ENCODE data around the gene ZNF714. TPM values are rescaled to one million over a fixed set of nuclear protein-coding genes. Genes with fewer than 3 reads are reported as not detected.

ZNF714 gene
- total RNA-seq, 1 donor from 2014 or later: 22.0 TPM

GRCh38 chr19:21098291-21098690 lies 16.3 kb downstream of the ZNF714 start:
- Mint-ChIP-seq H3K27me3 (ENCODE audit: unreplicated experiment) (no peaks in the 10 kb centered on the region), H3K27ac (ENCODE audit: unreplicated experiment) (no peak overlapping the region), H3K4me1 (ENCODE audit: low read depth, unreplicated experiment) (no peaks in the 10 kb centered on the region), H3K36me3 (ENCODE audit: unreplicated experiment) (no peaks in the 10 kb centered on the region), H3K9me3 (ENCODE audit: unreplicated experiment) (peaks cover 3% of the 10 kb centered on the region), H3K4me3 (ENCODE audit: unreplicated experiment) (no peak overlapping the region)
- TF ChIP-seq, protein P1, sequence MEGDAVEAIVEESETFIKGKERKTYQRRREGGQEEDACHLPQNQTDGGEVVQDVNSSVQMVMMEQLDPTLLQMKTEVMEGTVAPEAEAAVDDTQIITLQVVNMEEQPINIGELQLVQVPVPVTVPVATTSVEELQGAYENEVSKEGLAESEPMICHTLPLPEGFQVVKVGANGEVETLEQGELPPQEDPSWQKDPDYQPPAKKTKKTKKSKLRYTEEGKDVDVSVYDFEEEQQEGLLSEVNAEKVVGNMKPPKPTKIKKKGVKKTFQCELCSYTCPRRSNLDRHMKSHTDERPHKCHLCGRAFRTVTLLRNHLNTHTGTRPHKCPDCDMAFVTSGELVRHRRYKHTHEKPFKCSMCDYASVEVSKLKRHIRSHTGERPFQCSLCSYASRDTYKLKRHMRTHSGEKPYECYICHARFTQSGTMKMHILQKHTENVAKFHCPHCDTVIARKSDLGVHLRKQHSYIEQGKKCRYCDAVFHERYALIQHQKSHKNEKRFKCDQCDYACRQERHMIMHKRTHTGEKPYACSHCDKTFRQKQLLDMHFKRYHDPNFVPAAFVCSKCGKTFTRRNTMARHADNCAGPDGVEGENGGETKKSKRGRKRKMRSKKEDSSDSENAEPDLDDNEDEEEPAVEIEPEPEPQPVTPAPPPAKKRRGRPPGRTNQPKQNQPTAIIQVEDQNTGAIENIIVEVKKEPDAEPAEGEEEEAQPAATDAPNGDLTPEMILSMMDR (IDR thresholded peaks at IDR 0.05; ENCODE audit: partially characterized antibody, unreplicated experiment): no peak
- no peak for DNase-seq

DNA sequence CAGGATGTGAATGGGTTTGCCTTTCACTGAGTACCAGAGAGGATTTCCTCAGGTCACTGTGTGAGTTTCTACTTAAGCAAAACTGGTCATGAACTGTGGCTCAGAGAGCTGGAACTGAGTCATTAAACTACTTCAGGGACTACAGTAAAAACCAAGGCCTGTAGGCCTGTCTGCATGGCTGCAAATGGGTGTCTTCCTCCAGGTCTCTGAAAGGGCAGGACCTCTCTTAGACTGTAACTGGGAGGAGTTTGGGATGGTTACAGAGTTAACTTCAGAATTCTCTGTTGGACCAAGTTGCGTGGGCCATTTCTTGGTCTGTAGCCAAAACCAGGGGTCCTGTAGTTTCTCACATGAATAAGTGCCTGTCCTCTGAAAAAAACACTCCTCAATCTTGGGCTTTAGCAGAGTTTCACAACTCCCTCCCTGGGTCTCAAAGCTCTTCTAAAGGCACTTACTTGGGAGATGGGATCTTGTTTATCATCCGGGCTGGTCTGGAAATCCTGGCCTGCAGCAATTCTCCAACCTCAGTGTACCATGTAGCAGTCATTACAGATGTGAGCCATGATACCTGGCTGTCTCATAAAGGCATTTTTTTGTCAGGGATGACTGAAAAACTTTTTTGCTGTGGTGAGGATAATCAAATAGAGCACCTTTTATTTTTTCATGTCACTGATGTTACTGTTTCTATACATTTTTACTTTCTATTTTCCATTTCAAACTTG lies 19.7 kb downstream of the ZNF714 start:
- Mint-ChIP-seq H3K36me3 (ENCODE audit: unreplicated experiment) (no peaks in the 10 kb centered on the region), H3K4me3 (ENCODE audit: unreplicated experiment) (no peak overlapping the region), H3K9me3 (ENCODE audit: unreplicated experiment) (no peaks in the 10 kb centered on the region), H3K27ac (ENCODE audit: unreplicated experiment) (no peak overlapping the region), H3K4me1 (ENCODE audit: low read depth, unreplicated experiment) (no peaks in the 10 kb centered on the region), H3K27me3 (ENCODE audit: unreplicated experiment) (no peaks in the 10 kb centered on the region)
- DNase-seq: no peak
- TF ChIP-seq, protein P1 (IDR thresholded peaks at IDR 0.05; ENCODE audit: partially characterized antibody, unreplicated experiment): no peak

- no peak overlapping the region for H3K4me3 Mint-ChIP-seq (ENCODE audit: unreplicated experiment)
- no peak for DNase-seq
- no peaks in the 10 kb centered on the region for H3K4me1 Mint-ChIP-seq (ENCODE audit: low read depth, unreplicated experiment)
- H3K36me3 Mint-ChIP-seq (ENCODE audit: unreplicated experiment): peaks cover 10% of the 10 kb centered on the region
- no peaks in the 10 kb centered on the region for H3K27me3 Mint-ChIP-seq (ENCODE audit: unreplicated experiment)
- no peaks in the 10 kb centered on the region for H3K9me3 Mint-ChIP-seq (ENCODE audit: unreplicated experiment)
- H3K27ac Mint-ChIP-seq (ENCODE audit: unreplicated experiment): no peak overlapping the region
- TF ChIP-seq, protein P1 (IDR thresholded peaks at IDR 0.05; ENCODE audit: partially characterized antibody, unreplicated experiment): no peak
These were observed 27.1 kb downstream of the ZNF714 start for GRCh38 chr19:21109116-21109515.

DNA sequence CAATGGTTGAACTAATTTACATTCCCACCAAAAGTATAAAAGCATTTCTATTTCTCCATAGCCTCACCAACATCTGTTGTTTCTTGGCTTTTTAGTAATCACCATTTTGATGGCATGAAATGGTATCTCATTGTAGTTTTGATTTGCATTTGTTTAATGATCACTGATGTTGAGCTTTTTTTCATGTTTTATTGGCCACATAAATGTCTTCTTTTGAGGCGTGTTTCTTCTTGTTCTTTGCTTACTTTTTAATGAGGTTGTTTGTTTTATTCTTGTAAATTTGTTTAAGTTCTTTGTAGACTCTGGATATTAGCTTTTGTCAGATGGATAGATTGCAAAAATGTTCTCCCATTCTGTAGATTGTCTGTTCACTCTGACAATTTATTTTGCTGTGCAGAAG lies 28.2 kb downstream of the ZNF714 start:
- no peaks in the 10 kb centered on the region for H3K4me1 Mint-ChIP-seq (ENCODE audit: low read depth, unreplicated experiment)
- no peak overlapping the region for H3K27ac Mint-ChIP-seq (ENCODE audit: unreplicated experiment)
- no peak for DNase-seq
- H3K27me3 Mint-ChIP-seq (ENCODE audit: unreplicated experiment): no peaks in the 10 kb centered on the region
- no peak overlapping the region for H3K4me3 Mint-ChIP-seq (ENCODE audit: unreplicated experiment)
- TF ChIP-seq, protein P1 (IDR thresholded peaks at IDR 0.05; ENCODE audit: partially characterized antibody, unreplicated experiment): no peak
- H3K9me3 Mint-ChIP-seq (ENCODE audit: unreplicated experiment): peaks cover 2% of the 10 kb centered on the region
- peaks cover 19% of the 10 kb centered on the region for H3K36me3 Mint-ChIP-seq (ENCODE audit: unreplicated experiment)

DNA sequence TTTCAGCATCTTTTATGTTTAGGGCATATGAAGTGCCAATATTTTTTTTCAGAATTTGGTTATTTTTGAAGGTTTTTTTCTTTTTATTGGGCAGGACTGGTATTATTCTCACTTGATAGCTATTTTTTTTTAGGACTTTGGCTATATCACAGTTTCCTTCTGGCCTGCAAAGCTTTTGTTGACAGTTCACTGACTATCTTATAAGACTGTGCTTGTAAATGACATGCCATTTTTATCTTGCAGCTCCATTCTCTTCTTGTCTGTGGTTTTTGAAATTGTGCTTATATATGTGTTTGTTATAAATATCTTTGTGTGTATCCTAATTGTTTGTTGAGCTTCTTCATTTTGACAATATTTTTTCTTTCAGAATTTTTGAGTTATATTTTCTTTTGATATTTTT lies 33.4 kb downstream of the ZNF714 start:
- no peak for DNase-seq
- TF ChIP-seq, protein P1 (IDR thresholded peaks at IDR 0.05; ENCODE audit: partially characterized antibody, unreplicated experiment): no peak

More for the DNA sequence above, 33.4 kb downstream of the ZNF714 start:
- H3K27me3 Mint-ChIP-seq (ENCODE audit: unreplicated experiment): no peaks in the 10 kb centered on the region
- H3K27ac Mint-ChIP-seq (ENCODE audit: unreplicated experiment): no peak overlapping the region
- H3K4me3 Mint-ChIP-seq (ENCODE audit: unreplicated experiment): no peak overlapping the region
- H3K4me1 Mint-ChIP-seq (ENCODE audit: low read depth, unreplicated experiment): no peaks in the 10 kb centered on the region
- peaks cover 2% of the 10 kb centered on the region for H3K9me3 Mint-ChIP-seq (ENCODE audit: unreplicated experiment)
- peaks cover 21% of the 10 kb centered on the region for H3K36me3 Mint-ChIP-seq (ENCODE audit: unreplicated experiment)
